Endothelial cell of umbilical vein (primary cell): ENCODE data around the gene PDK3. TPM values are rescaled to one million over a fixed set of nuclear protein-coding genes. Genes with fewer than 3 reads are reported as not detected.

ENCODE experiments used
- BruUV-seq: library from RNA; stranded (reverse); fragments of 400-500 nt; replicated peaks from 2 replicates; lab custom pipeline; 2021; lab: Mats Ljungman, UMichigan
- CTCF ChIA-PET: fragments of 300-600, 350-600 bp; sonication (Branson Sonifier 250); formaldehyde crosslinking; loops from one replicate; lab custom pipeline; 2021; ENCODE audit warnings: antibody characterized with exemption, inconsistent platforms; lab: Charles Lee
- POLR2A ChIA-PET: fragments of 300-600, 350-600 bp; sonication (Branson Sonifier 250); formaldehyde crosslinking; loops from one replicate; lab custom pipeline; 2021; ENCODE audit warnings: antibody characterized with exemption, inconsistent platforms; lab: Charles Lee
- DNase-seq: peaks from one replicate; pipeline ENCODE4 v3.0.0-alpha.2; 2011; ENCODE audit warnings: low read depth, low spot score
- FAIRE-seq: peaks from 2 replicates; lab custom pipeline; 2011; peaks lifted over from hg19 to GRCh38; lab: Jason Lieb, UNC
- H2AFZ ChIP-seq: 2 replicates; pipeline ENCODE4 v1.6.0; 2012; ENCODE audit warnings: low read depth, low read length, control low read depth, inconsistent platforms
- H3K27ac ChIP-seq: 2 replicates; pipeline ENCODE4 v1.5.1; 2011; ENCODE audit warnings: low read depth, mild to moderate bottlenecking, control low read depth, low read length, moderate library complexity; ENCODE audit not compliant: insufficient read depth
- H3K27me3 ChIP-seq, 2 experiments: 2 replicates each; pipeline versions ENCODE4 v1.6.0 to v1.6.1; 2011; ENCODE audit warnings: low read length in 2 of 2, mixed read lengths in 1 of 2; ENCODE audit not compliant: control insufficient read depth in 2 of 2, insufficient read depth in 2 of 2
- H3K36me3 ChIP-seq, 2 experiments: 2 replicates in 1 of 2; 3 replicates in 1 of 2; pipeline ENCODE4 v1.5.1; 2011; ENCODE audit warnings: low read length in 2 of 2, mild to moderate bottlenecking in 1 of 2, moderate library complexity in 1 of 2; ENCODE audit not compliant: control insufficient read depth in 2 of 2, insufficient read depth in 2 of 2; ENCODE audit errors: extremely low read depth in 1 of 2
- H3K4me1 ChIP-seq: 3 replicates; pipeline ENCODE4 v1.5.1; 2011; ENCODE audit warnings: mild to moderate bottlenecking, low read length; ENCODE audit not compliant: control insufficient read depth, insufficient read depth; ENCODE audit errors: extremely low read depth
- H3K4me2 ChIP-seq: 2 replicates; pipeline ENCODE4 v1.6.1; 2011; ENCODE audit warnings: low read length, control low read depth, mixed read lengths; ENCODE audit not compliant: insufficient read depth
- H3K4me3 ChIP-seq, 3 experiments: fragments of 200-600 bp in 1 of 3; sonication (generic), shearing (Covaris generic) in 1 of 3; replicated peaks in 1 of 3; 2 replicates each; pipeline ENCODE4 v1.5.1; 2011 to 2016; ENCODE audit warnings: control low read depth in 3 of 3, low read length in 3 of 3, mild to moderate bottlenecking in 2 of 3, inconsistent platforms in 1 of 3, low read depth in 1 of 3, moderate library complexity in 1 of 3; ENCODE audit not compliant: insufficient read depth in 1 of 3
- H3K79me2 ChIP-seq: 2 replicates; pipeline ENCODE4 v1.6.0; 2012; ENCODE audit warnings: low read length, inconsistent platforms; ENCODE audit not compliant: control insufficient read depth, insufficient read depth
- H3K9ac ChIP-seq: replicated peaks from 2 replicates; pipeline ENCODE3; 2011; ENCODE audit warnings: low read length, control low read depth; ENCODE audit not compliant: insufficient read depth; ENCODE audit errors: extremely low read depth
- H3K9me1 ChIP-seq: replicated peaks from 3 replicates; pipeline ENCODE4 v1.6.0; 2011; ENCODE audit warnings: mild to moderate bottlenecking, low read length; ENCODE audit not compliant: control insufficient read depth, insufficient read depth; ENCODE audit errors: extremely low read depth
- H3K9me3 ChIP-seq: replicated peaks from 2 replicates; pipeline ENCODE4 v1.5.1; 2012; ENCODE audit warnings: low read length, inconsistent platforms; ENCODE audit not compliant: control insufficient read depth, insufficient read depth
- H4K20me1 ChIP-seq: replicated peaks from 2 replicates; pipeline ENCODE3; 2011; ENCODE audit warnings: mild to moderate bottlenecking, low read length; ENCODE audit not compliant: control insufficient read depth, insufficient read depth; ENCODE audit errors: extremely low read depth
- EZH2 ChIP-seq: IDR thresholded peaks from 2 replicates; pipeline ENCODE4 v1.6.1; 2012; ENCODE audit warnings: borderline replicate concordance, low read depth, mild to moderate bottlenecking, moderate library complexity, low read length, inconsistent platforms; ENCODE audit not compliant: severe bottlenecking
- FOS ChIP-seq: IDR thresholded peaks from 2 replicates; pipeline ENCODE4 v1.6.1; 2011; ENCODE audit warnings: mild to moderate bottlenecking, low read length, moderate library complexity, borderline replicate concordance; ENCODE audit not compliant: insufficient read depth
- GATA2 ChIP-seq: IDR thresholded peaks from 2 replicates; pipeline ENCODE4 v1.7.0; 2011; ENCODE audit warnings: low read depth, mild to moderate bottlenecking, moderate library complexity, mixed read lengths, low read length; ENCODE audit not compliant: insufficient read length, insufficient read depth
- JUN ChIP-seq: IDR thresholded peaks from 2 replicates; pipeline ENCODE4 v1.6.1; 2011; ENCODE audit warnings: borderline replicate concordance, low read depth; ENCODE audit not compliant: insufficient read length, insufficient read depth
- MAX ChIP-seq: IDR thresholded peaks from 2 replicates; pipeline ENCODE4 v1.6.1; 2011; ENCODE audit not compliant: insufficient read depth, insufficient read length
- MYC ChIP-seq: IDR thresholded peaks from one replicate; pipeline ENCODE4 v1.6.1; 2011; ENCODE audit warnings: mild to moderate bottlenecking, low read depth, low read length
- POLR2A ChIP-seq: IDR thresholded peaks from 2 replicates; pipeline ENCODE4 v1.6.1; 2012; ENCODE audit warnings: low read depth, mild to moderate bottlenecking, control low read depth, low read length
- POLR2AphosphoS5 ChIP-seq: IDR thresholded peaks from 2 replicates; pipeline ENCODE4 v1.6.1; 2012; ENCODE audit warnings: low read depth, mild to moderate bottlenecking, control low read depth, low read length, moderate library complexity; ENCODE audit not compliant: insufficient read depth
- dilution Hi-C: fragments of 300-500 bp; cut with MboI; formaldehyde crosslinking; loops from one replicate; pipeline ENCODE4 v1.15.0; 2019; ENCODE audit warnings: low sequenced_read_pairs; ENCODE audit not compliant: extremely low pct_ligation_motif_present
- intact Hi-C: fragments of 100-400 bp; cut with micrococcal nuclease; formaldehyde crosslinking; loops from one replicate; pipeline ENCODE4 v1.10.0; 2022
- polyA plus RNA-seq, 4 experiments: library from polyadenylated mRNA; depleted of rRNA in 3 of 4; stranded (reverse) in 3 of 4; unstranded in 1 of 4; fragments of >200 nt; gene quantifications; 2 replicates each; pipeline versions ENCODE4 v1.2.1 to v1.2.3, GENCODE V29; 2011 to 2012; ENCODE audit warnings: missing spikeins in 1 of 4
- total RNA-seq: library from RNA; stranded (reverse); gene quantifications from 2 replicates; pipeline ENCODE4 v1.2.3, GENCODE V29; 2021
- TF ChIP-seq, protein P1 (sequence below), 2 donors: IDR thresholded peaks; 1 replicate in 1 of 2; 2 replicates in 1 of 2; pipeline ENCODE4 v1.5.1; 2011; ENCODE audit warnings: low read length in 2 of 2, mild to moderate bottlenecking in 2 of 2, moderate library complexity in 2 of 2, control low read depth in 1 of 2, inconsistent platforms in 1 of 2, low read depth in 1 of 2; ENCODE audit not compliant: insufficient read depth in 1 of 2; ENCODE audit errors: extremely low read depth in 1 of 2

Gene PDK3
- total and polyA plus RNA-seq, 2 donors (not counting 3 experiments of a cell fraction or from before 2014, with no cell fraction given): 3.0 to 5.9 TPM

DNA sequence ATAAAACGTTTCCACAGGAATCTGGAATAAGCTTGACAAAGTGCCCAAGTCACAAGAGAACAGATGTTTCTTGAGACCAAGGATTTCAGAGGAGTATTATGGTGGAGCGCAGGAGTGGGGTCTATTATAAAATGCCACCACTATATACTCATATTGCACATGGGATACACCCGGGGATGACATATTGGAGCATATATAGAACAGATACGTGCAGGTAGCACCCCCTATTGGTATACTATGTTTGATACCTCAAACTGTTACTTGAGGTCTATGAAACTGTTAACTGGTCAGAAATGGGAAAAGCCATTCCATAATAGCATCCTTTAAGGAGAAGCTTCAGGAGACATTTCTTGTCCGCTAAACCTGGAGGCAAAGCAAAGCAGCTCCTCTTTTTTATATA, 96.0 kb downstream of the PDK3 start:
- Histone ChIP-seq H3K79me2 (no peaks in the 10 kb centered on the region), H3K9me3 (no peaks in the 10 kb centered on the region), H3K4me1 (no peaks in the 10 kb centered on the region), H3K4me2 (no peak overlapping the region), H2AFZ (no peak overlapping the region), H3K9ac (no peak overlapping the region), H3K27ac (no peak overlapping the region), H3K36me3 (no peaks in the 10 kb centered on the region), H3K9me1 (no peaks in the 10 kb centered on the region), H4K20me1 (no peaks in the 10 kb centered on the region), H3K27me3 (no peaks in the 10 kb centered on the region), H3K4me3 (no peak overlapping the region)
- intact Hi-C loops (loop anchor here (1.0 to 2.0 kb wide), 4 partner anchors 46 to 300 kb away; no protein-coding TSS in a partner anchor), dilution Hi-C loops (no loop called here)
- ChIA-PET CTCF (interaction anchor here (0.8 to 2.9 kb wide), 6 partner anchors 39 to 191 kb away, joined by 3 to 29 read pairs (median 4); no protein-coding TSS in a partner anchor), POLR2A (no interaction called here)
- DNase-seq (peak; percentile 44), FAIRE-seq (no peak)
- BruUV-seq: no TSS peak
- TF ChIP-seq, protein P1, sequence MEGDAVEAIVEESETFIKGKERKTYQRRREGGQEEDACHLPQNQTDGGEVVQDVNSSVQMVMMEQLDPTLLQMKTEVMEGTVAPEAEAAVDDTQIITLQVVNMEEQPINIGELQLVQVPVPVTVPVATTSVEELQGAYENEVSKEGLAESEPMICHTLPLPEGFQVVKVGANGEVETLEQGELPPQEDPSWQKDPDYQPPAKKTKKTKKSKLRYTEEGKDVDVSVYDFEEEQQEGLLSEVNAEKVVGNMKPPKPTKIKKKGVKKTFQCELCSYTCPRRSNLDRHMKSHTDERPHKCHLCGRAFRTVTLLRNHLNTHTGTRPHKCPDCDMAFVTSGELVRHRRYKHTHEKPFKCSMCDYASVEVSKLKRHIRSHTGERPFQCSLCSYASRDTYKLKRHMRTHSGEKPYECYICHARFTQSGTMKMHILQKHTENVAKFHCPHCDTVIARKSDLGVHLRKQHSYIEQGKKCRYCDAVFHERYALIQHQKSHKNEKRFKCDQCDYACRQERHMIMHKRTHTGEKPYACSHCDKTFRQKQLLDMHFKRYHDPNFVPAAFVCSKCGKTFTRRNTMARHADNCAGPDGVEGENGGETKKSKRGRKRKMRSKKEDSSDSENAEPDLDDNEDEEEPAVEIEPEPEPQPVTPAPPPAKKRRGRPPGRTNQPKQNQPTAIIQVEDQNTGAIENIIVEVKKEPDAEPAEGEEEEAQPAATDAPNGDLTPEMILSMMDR (IDR thresholded peaks at IDR 0.05; ENCODE audit: extremely low read depth in 1 of 2, insufficient read depth in 1 of 2, low read depth in 1 of 2, low read length in 2 of 2): peak in 1 of 2 donors; percentile 24
- TF ChIP-seq MYC: no peak

- Histone ChIP-seq H2AFZ (no peak overlapping the region), H3K27ac (no peak overlapping the region), H3K4me3 (no peak overlapping the region), H3K4me2 (no peak overlapping the region), H3K79me2 (no peaks in the 10 kb centered on the region), H3K9me3 (no peaks in the 10 kb centered on the region), H3K9me1 (no peaks in the 10 kb centered on the region), H3K27me3 (no peaks in the 10 kb centered on the region), H3K36me3 (no peaks in the 10 kb centered on the region), H3K4me1 (no peaks in the 10 kb centered on the region), H3K9ac (no peak overlapping the region), H4K20me1 (no peaks in the 10 kb centered on the region)
- BruUV-seq: no TSS peak
- intact Hi-C loops: no loop called here
- ChIA-PET POLR2A (no interaction called here), CTCF (no interaction called here)
- DNase-seq: no peak
- TF ChIP-seq POLR2A (no peak), EZH2 (no peak), GATA2 (no peak), JUN (no peak), FOS (no peak), MAX (no peak), POLR2AphosphoS5 (no peak), MYC (no peak)
- TF ChIP-seq, protein P1 (IDR thresholded peaks at IDR 0.05; ENCODE audit: extremely low read depth in 1 of 2, insufficient read depth in 1 of 2, low read depth in 1 of 2, low read length in 2 of 2): no peak
- no peak for FAIRE-seq
- dilution Hi-C loops: no loop called here
Measured at GRCh38 chrX:24563291-24564010, 98.4 kb downstream of the PDK3 start.
